NCI-H524 treated with DMSO at 0.1 percent for 48 hours (cell line): ENCODE results near the gene ZNF644.

Experiments used
- DNase-seq: peaks from one replicate; lab custom pipeline; 2025; lab: John Stamatoyannopoulos, UW

Gene ZNF644

GRCh38 chr1:91020967-91021685 lies 709 bp downstream of the ZNF644 start:
- DNase-seq: no peak

DNA sequence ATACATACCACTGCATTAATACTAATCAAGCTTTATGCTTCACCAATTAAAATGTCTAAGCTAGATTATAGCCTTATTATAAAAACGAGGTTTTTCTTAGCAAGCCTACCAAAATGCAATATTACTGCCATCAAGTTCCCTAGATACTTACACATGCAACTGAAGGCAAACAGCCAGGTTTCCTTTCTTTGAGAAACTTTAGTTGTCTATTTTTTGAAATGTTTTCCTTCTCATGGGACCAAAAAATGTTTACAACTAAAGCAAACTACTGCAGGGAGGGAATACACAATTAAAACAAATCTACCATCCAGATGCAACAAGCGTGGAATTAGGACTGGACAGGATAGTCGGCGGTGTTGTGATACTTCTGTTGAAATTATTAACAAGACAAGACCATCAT lies 1.3 kb downstream of the ZNF644 start:
- DNase-seq: no peak

DNA sequence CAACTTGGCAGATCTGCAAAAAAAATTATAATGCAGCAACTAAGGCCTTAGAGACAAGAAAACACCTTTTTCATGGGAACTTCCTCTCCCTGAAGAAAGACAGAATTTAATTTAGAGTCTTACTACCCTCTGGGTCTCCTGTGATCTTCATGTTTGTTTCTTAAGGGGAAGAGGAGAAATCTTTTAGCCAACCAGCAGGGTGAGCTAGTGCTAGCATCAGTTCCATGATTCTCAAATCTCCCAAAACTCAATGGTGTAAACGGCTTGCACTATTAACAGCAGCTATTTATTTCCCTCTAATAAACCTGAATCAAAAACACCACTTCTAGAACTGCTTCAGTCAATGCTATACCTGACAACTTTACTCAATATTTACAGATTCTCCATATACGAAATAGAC lies 3.8 kb downstream of the ZNF644 start:
- no peak for DNase-seq

- no peak for DNase-seq
These were observed 5.9 kb downstream of the ZNF644 start for GRCh38 chr1:91015794-91016550.

GRCh38 chr1:91015358-91015780 lies 6.5 kb downstream of the ZNF644 start:
- DNase-seq: no peak

GRCh38 chr1:91014475-91014874 lies 7.4 kb downstream of the ZNF644 start:
- DNase-seq: no peak

DNA sequence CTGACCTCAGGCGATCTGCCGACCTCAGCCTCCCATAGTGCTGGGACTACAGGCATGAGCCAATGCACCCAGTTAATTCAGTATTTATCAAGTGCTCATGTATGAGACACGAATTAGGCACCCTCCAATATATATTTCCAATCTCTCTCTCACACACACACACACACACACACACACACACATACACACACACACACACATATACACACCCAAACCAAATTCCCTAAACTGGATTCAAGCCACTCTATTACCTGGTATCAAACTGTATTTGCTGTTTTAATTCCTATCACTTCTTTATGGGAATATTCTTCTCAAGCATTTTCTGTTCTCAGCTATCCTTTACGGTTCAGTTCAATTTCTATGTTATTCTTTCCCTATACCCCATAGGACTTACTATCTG lies 8.5 kb downstream of the ZNF644 start:
- no peak for DNase-seq

GRCh38 chr1:91012196-91012595 lies 9.6 kb downstream of the ZNF644 start:
- no peak for DNase-seq

DNA sequence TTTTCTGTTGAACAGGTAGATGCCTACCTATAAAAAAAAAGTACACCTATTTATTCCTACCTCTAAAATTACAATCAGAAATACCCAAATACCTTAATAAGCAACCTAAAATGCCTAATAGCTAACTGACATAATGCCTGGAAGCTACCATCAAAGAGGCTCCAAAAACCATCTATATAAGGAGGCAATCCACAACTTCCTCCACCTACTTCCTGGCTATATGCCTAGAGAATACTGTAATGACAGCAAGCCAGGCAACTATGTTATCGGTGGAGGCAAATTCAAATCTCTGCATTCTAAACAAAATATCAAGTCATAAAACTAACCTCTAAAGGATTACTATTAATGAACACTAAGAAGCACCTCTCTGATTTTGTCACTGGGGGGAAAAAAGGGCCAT lies 10.1 kb downstream of the ZNF644 start:
- DNase-seq: no peak

- no peak for DNase-seq
These were observed 14.0 kb downstream of the ZNF644 start for GRCh38 chr1:91007827-91008226.

DNA sequence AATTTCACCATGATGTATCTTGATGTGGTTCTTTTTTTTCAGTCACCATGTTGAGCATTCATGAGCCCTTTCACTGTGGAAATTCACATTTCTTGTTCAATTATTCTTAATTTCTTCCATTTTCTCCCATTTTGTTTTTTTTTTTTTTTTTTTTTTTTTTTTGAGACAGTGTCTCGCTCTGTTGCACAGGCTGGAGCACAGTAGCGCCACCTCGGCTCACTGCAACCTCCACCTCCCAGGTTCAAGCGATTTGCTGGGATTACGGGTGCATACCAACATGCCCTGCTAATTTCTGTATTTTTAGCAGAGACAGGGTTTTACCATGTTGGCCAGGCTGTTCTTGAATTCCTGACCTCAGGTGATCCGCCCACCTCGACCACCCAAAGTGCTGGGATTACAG lies 14.7 kb downstream of the ZNF644 start:
- no peak for DNase-seq

GRCh38 chr1:91006113-91006908 lies 15.5 kb downstream of the ZNF644 start:
- DNase-seq: no peak

DNA sequence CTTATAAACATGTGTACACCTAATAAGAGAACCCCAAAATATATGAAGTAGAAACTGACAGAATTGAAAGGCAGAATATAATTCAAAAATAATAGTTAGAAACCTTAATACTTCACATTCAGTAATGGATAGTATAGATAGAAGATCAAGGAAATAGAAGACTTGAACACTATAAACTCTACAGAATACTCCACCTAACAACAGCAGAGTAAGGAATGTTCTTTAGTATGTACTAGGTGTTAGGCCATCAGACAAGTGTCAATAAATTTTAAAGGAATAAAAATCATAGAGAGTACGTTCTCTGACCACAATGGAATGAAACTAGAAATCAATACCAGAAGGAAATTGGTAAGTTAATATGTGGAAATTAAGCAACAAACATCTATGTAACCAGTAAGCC lies 16.6 kb downstream of the ZNF644 start:
- no peak for DNase-seq

DNA sequence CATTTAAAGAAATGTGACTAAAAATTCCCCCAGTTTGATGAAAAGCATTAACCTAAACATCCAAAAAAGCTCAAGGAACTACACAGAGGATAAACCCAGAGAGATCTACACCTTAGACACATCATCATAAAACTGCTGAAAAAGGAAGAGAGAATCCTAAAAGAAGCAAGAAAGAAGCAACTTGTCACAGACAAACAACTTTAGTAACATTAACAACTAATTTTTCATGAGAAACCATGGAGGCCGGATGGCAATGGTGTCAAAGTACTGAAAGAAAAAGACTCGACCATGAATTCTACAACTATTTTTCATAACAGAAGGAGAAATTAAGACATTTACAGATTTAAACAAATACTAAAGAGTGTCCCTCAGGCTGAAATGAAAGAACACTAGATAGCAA lies 17.7 kb downstream of the ZNF644 start:
- no peak for DNase-seq

DNA sequence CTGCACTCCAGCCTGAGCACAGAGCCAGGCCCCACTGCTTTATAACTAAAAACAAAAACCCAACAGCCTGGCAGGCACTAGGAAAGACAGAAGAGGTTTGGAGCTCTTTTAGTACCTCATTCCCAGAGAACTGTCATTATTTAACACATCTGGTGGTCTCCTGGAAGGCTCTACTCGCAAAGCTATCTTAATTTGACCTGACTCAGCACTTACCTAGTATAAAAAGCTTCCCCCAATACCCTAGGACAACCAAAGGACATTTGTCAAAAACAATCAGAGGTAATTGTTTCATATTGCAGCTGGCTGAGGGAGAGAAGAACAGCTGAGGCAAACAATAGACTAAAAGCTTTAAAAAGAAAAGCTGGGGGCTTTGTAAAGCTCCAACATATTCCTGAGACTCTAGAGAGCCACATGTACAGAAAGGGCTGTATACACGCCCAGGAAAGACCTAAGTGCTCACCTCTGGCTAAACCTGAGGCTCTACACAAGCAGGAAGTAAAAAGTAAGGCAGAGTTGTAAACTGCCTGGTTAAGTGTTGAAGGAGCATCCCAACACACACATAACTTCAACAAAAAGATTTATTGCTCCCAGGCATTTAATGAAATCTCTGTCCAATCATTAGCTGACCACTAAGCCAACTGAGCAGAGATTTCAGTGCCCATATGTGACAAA lies 25.0 kb downstream of the ZNF644 start:
- DNase-seq: no peak

DNA sequence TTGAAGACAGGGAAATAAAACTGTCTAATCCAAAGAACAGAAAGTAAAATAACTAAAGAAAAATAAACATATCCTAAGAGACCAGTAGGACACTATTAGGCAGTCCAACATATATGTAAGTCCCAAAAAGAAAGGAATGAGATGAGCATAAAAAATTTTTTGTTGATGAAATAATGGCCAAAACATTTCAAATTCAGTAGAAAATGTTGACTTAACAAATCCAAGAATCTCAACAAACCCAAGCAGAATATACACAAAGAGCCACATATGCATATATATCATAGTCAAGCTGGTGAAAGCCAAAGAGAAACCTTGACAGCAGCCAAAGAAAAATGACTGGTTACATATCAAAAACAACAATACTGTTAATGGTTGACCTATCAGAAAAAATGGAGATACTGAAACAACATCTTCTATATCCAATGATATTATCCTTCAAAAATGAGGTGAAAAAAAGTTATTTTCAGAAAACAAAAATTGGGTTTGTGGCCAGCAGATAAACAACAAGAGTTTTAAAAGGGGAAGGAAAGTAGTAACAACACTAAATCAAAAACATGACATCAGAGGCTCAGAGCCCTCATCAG lies 26.4 kb downstream of the ZNF644 start:
- DNase-seq: no peak

DNA sequence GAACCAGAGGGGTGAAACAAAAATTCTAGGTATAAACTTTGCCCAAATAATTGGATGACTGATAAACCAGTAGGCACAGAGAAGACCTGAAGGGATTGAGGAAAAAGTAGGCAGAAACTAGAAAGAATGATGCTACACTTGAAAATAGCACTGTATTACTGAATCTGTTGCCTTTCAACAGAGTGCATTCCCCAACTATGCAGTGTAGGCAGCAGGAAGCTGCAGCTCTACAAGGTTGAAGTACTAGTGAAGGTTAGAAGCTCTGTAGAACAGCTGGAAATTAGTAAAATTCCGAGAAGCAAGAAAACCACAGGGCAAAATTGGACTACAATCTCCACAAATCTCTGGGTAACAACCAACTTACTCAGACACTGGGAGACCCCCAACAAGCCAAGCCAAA lies 27.4 kb downstream of the ZNF644 start:
- DNase-seq: no peak

GRCh38 chr1:90993245-90993644 lies 28.6 kb downstream of the ZNF644 start:
- no peak for DNase-seq

- DNase-seq: no peak
These were observed 31.1 kb downstream of the ZNF644 start for GRCh38 chr1:90990779-90991178.

DNA sequence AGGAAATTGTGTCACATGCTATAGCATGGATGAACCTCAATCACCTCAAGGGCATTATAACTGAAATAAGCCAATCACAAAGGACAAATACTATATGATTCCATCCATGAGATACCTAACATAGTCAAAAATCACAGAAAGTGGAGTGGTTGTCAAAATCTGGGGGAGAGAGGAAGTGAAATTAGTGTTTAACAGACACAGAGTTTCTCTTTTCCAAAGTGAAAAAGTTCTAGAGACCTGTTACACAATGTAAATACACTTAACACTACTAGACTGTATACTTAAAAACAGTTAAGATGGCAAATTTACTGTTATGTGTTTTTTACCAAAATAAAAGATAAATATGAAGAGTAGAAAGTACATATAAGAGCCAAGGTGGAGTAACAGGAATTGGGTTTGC lies 31.8 kb downstream of the ZNF644 start:
- no peak for DNase-seq

- DNase-seq: no peak
These were observed 32.5 kb downstream of the ZNF644 start for GRCh38 chr1:90989302-90989701.

DNA sequence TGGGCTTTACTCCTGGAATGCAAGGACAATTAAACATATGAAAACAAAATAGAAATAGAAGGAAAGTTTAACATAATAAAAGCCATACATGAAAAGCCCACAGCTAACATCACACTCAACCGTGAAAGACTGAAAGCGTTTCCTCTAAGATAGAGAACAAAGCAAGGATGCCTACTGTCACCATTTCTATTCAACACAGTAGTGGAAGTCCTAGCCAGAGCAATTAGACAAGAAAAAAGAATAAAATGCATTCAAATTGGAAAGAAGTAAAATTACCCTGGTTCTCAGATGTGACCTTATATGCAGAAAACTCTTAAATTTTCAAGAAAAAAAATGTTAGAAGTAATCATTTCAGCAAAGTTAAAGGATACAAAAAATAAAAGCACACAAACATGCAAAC lies 34.0 kb downstream of the ZNF644 start:
- no peak for DNase-seq
